HG02588 (cell line): ENCODE measurements around the gene PRND.
"Not testable (repeated sequence)": the region's sequence is repeated elsewhere in the genome, so short reads cannot be mapped to it uniquely, and the experiment has no call there.

Source experiments
- ATAC-seq: cut with Tn5 transposase; IDR thresholded peaks from one replicate; pipeline ENCODE4 v1.9.1; 2021; ENCODE audit warnings: mild to moderate bottlenecking, moderate library complexity; ENCODE audit not compliant: unreplicated experiment

PRND gene

GRCh38 chr20:4736875-4737274, 15.2 kb downstream of the PRND start:
- no peak for ATAC-seq

- no peak for ATAC-seq
Observed at GRCh38 chr20:4737857-4738627, 16.3 kb downstream of the PRND start.

- no peak for ATAC-seq
Observed at GRCh38 chr20:4740774-4741431, 19.2 kb downstream of the PRND start.

- ATAC-seq: no peak
Observed at GRCh38 chr20:4748847-4749246, 27.1 kb downstream of the PRND start.

GRCh38 chr20:4749326-4749725, 27.6 kb downstream of the PRND start:
- no peak for ATAC-seq

GRCh38 chr20:4750381-4750780, 28.7 kb downstream of the PRND start:
- ATAC-seq: no peak

- ATAC-seq: not testable (repeated sequence)
Observed at GRCh38 chr20:4759100-4759884, 37.6 kb downstream of the PRND start.

- ATAC-seq: no peak
Observed at GRCh38 chr20:4763261-4763660, 41.6 kb downstream of the PRND start.

GRCh38 chr20:4763723-4764510, 42.2 kb downstream of the PRND start:
- ATAC-seq: no peak

GRCh38 chr20:4764805-4765204, 43.1 kb downstream of the PRND start:
- ATAC-seq: no peak

- ATAC-seq: no peak
Observed at GRCh38 chr20:4765681-4766080, 44.0 kb downstream of the PRND start.

GRCh38 chr20:4766631-4767030, 44.9 kb downstream of the PRND start:
- ATAC-seq: no peak

GRCh38 chr20:4767084-4767483, 45.4 kb downstream of the PRND start:
- ATAC-seq: no peak

- ATAC-seq: no peak
Observed at GRCh38 chr20:4769328-4769727, 47.6 kb downstream of the PRND start.

GRCh38 chr20:4770026-4770425, 48.3 kb downstream of the PRND start:
- no peak for ATAC-seq

GRCh38 chr20:4771004-4771403, 49.3 kb downstream of the PRND start:
- no peak for ATAC-seq

- ATAC-seq: no peak
Observed at GRCh38 chr20:4772132-4772531, 50.4 kb downstream of the PRND start.

- not testable (repeated sequence) for ATAC-seq
Observed at GRCh38 chr20:4773014-4773413, 51.3 kb downstream of the PRND start.

- ATAC-seq: no peak
Observed at GRCh38 chr20:4773736-4774135, 52.0 kb downstream of the PRND start.

GRCh38 chr20:4774207-4774606, 52.5 kb downstream of the PRND start:
- no peak for ATAC-seq
